Measurements from ENCODE around the gene SPECC1. TPM values are rescaled to one million over a fixed set of nuclear protein-coding genes. Genes with fewer than 3 reads are reported as not detected.

Gene SPECC1
- total RNA-seq, 4 donors from 2014 or later = 44.5 to 87.9 (median 70.0) TPM

DNA sequence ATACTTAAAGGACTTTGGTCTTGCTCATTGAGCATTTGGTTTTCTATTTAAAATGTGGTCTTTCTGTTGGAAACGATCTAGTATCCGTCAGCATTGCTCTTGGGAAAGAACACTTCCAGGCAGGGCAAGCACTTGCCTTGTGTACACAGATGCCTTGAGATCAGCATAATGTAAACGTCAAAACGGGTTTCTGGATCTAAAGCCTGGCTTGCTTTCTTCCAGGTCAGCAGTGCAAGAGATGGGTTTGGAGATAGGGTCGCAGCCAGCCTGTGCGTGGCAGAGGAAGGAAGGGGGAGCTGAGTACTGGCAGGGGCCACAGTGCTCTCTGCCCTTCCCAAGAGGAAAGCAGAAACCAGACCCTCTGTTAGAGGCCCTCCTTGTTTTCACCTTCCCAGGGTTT lies 282.7 kb downstream of the SPECC1 start:
- no peak for TF ChIP-seq CTCF (IDR thresholded peaks at IDR 0.05; ENCODE audit: low read depth)

DNA sequence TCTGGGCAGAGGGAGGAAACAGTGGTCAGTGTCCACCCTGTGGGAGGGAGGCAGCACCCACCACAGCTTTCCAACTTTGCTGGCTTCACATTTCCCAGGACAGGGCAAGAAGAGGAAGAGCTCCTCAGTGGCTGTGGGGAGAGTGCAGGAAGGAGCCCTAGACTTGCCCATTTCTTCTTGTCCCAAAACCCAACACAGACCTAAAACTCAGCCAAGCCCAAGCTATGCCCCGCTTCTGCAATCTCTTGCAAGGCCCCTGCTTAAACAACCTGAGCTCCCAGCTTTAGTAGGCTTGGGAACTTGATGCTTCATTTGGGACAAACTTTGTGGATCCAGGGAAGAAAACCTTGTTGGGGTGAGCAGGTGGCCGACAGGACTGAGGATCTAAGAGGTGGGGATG lies 284.3 kb downstream of the SPECC1 start:
- TF ChIP-seq CTCF (IDR thresholded peaks at IDR 0.05; ENCODE audit: low read depth) = no peak

- no peak for TF ChIP-seq CTCF (IDR thresholded peaks at IDR 0.05; ENCODE audit: low read depth)
Observed at GRCh38 chr17:20294120-20294519, 285.0 kb downstream of the SPECC1 start.

- no peak for TF ChIP-seq CTCF (IDR thresholded peaks at IDR 0.05; ENCODE audit: low read depth)
Observed at GRCh38 chr17:20299013-20299412, 289.9 kb downstream of the SPECC1 start.

- TF ChIP-seq CTCF (IDR thresholded peaks at IDR 0.05; ENCODE audit: low read depth) = no peak
Observed at GRCh38 chr17:20300436-20300934, 291.3 kb downstream of the SPECC1 start.

DNA sequence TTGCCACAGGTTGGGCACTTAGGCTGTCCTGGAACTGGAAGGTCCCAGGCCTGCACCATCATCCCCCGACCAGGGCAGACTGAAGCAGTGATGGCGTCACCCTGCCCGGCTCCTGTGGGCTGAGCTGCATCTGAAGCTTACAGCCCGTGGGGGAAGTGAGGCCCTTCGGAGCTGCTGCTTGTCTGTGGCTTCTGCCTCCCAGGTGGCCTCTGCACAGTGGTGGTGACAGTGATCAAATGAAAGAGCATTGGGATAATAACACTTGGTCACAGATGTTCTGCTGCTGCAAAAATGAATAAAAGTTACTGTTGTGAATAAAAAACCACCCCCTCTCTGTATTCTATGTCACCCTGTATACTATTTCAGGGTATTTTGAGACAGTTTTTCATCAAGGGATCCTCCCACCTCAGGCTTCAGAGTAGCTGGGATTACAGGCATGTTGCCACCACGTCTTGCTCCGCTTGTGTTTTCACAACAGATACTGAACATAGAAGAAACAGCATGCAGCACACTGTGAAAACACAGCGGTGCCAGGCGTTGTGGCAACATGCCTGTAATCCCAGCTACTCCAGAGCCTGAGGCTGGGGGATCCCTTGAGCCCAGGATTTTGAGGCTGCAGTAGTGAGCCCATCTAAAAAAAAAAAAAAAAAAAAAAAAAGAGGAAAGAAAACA lies 293.2 kb downstream of the SPECC1 start:
- no peak for TF ChIP-seq CTCF (IDR thresholded peaks at IDR 0.05; ENCODE audit: low read depth)

GRCh38 chr17:20304961-20305360 lies 295.8 kb downstream of the SPECC1 start:
- TF ChIP-seq CTCF (IDR thresholded peaks at IDR 0.05; ENCODE audit: low read depth) = no peak

All from subcutaneous adipose tissue (tissue), 4 donors.